Upper lobe of left lung (tissue), 4 donors: ENCODE measurements around the gene TRAPPC10.

Experiments
- EP300 ChIP-seq, 4 donors: sonication (generic); formaldehyde crosslinking; IDR thresholded peaks; one replicate each; pipeline ENCODE4 v1.5.1; 2017; ENCODE audit warnings: antibody characterized with exemption in 4 of 4, control low read depth in 2 of 4
- POLR2A ChIP-seq, 4 donors: fragments of 450-650 bp; IDR thresholded peaks; one replicate each; pipeline ENCODE4 v1.5.1; 2016 to 2017; ENCODE audit warnings: antibody characterized with exemption in 4 of 4, mild to moderate bottlenecking in 2 of 4
- POLR2AphosphoS5 ChIP-seq, 2 donors: sonication (generic); formaldehyde crosslinking; IDR thresholded peaks; one replicate each; pipeline ENCODE4 v1.5.1; 2017; ENCODE audit warnings: antibody characterized with exemption in 2 of 2
- TF ChIP-seq, protein P1 (sequence below), 6 experiments: fragments of 450-650 bp in 4 of 6; fragments of 200-600 bp in 2 of 6; sonication (generic) in 2 of 6; IDR thresholded peaks; one replicate each; pipeline ENCODE4 v1.5.1; 2016 to 2019; ENCODE audit warnings: antibody characterized with exemption in 6 of 6

DNA sequence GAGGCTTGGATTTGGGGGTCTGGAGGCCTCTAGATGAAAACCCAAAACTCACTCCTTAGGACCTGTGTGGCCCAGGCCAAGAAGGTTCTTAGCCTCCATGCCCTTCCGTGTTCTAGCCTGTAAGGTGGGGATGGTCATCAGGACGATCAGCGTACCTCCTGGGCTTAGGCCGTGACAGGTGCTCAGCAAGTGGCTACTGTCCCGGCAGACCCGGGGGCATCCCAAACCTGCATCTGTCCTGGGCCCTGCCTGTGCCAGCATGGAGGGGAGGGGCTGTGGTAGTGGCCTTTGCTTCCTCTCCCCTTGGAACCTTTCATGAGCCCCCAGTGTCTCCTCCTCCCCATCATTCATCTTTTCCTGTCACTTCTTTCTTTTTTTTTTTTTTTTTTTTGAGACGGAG is 22.7 kb upstream of the TRAPPC10 start:
- TF ChIP-seq EP300 (IDR thresholded peaks at IDR 0.05) (no peak), POLR2A (IDR thresholded peaks at IDR 0.05) (no peak), POLR2AphosphoS5 (IDR thresholded peaks at IDR 0.05) (no peak)
- TF ChIP-seq, protein P1, sequence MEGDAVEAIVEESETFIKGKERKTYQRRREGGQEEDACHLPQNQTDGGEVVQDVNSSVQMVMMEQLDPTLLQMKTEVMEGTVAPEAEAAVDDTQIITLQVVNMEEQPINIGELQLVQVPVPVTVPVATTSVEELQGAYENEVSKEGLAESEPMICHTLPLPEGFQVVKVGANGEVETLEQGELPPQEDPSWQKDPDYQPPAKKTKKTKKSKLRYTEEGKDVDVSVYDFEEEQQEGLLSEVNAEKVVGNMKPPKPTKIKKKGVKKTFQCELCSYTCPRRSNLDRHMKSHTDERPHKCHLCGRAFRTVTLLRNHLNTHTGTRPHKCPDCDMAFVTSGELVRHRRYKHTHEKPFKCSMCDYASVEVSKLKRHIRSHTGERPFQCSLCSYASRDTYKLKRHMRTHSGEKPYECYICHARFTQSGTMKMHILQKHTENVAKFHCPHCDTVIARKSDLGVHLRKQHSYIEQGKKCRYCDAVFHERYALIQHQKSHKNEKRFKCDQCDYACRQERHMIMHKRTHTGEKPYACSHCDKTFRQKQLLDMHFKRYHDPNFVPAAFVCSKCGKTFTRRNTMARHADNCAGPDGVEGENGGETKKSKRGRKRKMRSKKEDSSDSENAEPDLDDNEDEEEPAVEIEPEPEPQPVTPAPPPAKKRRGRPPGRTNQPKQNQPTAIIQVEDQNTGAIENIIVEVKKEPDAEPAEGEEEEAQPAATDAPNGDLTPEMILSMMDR (IDR thresholded peaks at IDR 0.05), result no peak
